ENCODE results near the gene POM121L2. TPM values are rescaled to one million over a fixed set of nuclear protein-coding genes. Genes with fewer than 3 reads are reported as not detected.

Gene POM121L2
- total RNA-seq, 1 donor from 2014 or later = not detected

GRCh38 chr6:27297484-27297856, 14.6 kb downstream of the POM121L2 start:
- Histone ChIP-seq H3K27me3 (ENCODE audit: control insufficient read depth, insufficient read depth, low read length) (peaks cover 19% of the 10 kb centered on the region), H3K4me3 (ENCODE audit: low read depth, low read length) (no peak overlapping the region), H3K36me3 (ENCODE audit: control insufficient read depth, insufficient read depth, low read length) (no peaks in the 10 kb centered on the region)
- no peak for DNase-seq (ENCODE audit: low read depth)
- TF ChIP-seq, protein P1, sequence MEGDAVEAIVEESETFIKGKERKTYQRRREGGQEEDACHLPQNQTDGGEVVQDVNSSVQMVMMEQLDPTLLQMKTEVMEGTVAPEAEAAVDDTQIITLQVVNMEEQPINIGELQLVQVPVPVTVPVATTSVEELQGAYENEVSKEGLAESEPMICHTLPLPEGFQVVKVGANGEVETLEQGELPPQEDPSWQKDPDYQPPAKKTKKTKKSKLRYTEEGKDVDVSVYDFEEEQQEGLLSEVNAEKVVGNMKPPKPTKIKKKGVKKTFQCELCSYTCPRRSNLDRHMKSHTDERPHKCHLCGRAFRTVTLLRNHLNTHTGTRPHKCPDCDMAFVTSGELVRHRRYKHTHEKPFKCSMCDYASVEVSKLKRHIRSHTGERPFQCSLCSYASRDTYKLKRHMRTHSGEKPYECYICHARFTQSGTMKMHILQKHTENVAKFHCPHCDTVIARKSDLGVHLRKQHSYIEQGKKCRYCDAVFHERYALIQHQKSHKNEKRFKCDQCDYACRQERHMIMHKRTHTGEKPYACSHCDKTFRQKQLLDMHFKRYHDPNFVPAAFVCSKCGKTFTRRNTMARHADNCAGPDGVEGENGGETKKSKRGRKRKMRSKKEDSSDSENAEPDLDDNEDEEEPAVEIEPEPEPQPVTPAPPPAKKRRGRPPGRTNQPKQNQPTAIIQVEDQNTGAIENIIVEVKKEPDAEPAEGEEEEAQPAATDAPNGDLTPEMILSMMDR (IDR thresholded peaks at IDR 0.05; ENCODE audit: insufficient read depth, low read length, poor library complexity, severe bottlenecking) = no peak

DNA sequence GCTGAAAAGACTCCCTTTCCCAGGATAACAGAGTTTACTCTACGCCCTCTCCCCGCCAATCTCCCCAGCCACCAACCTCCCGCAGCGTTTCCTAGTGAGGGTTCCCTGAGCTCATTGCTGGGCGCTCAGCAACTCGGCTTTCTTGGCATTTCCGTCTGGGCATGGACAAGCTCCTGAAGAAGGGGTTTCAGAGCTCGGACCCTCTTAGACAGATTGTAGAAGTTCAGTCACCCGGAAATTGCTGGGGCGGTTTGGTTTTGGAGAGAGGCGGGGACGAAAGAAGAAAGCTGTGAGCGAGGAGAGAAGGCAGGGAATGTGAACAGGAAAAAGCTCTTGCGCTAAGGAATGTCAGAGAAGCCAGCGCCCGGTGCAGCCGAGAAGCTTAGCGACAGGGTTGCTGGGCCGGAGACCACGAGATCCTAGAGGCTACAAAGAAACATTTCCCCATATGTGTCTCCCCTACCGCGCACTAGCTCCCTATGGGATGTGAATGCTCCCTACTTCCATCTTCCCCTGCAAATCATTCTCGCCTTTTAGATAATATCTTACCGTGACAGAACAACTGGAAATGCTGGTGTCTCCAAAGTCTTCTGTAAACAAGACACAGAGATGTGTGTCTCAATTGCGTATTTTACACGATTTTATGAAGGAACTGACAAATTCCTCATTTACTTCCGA, 15.8 kb downstream of the POM121L2 start:
- Histone ChIP-seq H3K27me3 (ENCODE audit: control insufficient read depth, insufficient read depth, low read length) (peaks cover 20% of the 10 kb centered on the region), H3K4me3 (ENCODE audit: low read depth, low read length) (peak overlapping the region; percentile 29), H3K36me3 (ENCODE audit: control insufficient read depth, insufficient read depth, low read length) (no peaks in the 10 kb centered on the region)
- TF ChIP-seq, protein P1 (IDR thresholded peaks at IDR 0.05; ENCODE audit: insufficient read depth, low read length, poor library complexity, severe bottlenecking) = no peak
- DNase-seq (ENCODE audit: low read depth) = no peak

GRCh38 chr6:27295301-27296079, 16.6 kb downstream of the POM121L2 start:
- Histone ChIP-seq H3K36me3 (ENCODE audit: control insufficient read depth, insufficient read depth, low read length) (no peaks in the 10 kb centered on the region), H3K4me3 (ENCODE audit: low read depth, low read length) (peak overlapping the region; percentile 29), H3K27me3 (ENCODE audit: control insufficient read depth, insufficient read depth, low read length) (peaks cover 25% of the 10 kb centered on the region)
- DNase-seq (ENCODE audit: low read depth) = no peak
- TF ChIP-seq, protein P1 (IDR thresholded peaks at IDR 0.05; ENCODE audit: insufficient read depth, low read length, poor library complexity, severe bottlenecking) = no peak

DNA sequence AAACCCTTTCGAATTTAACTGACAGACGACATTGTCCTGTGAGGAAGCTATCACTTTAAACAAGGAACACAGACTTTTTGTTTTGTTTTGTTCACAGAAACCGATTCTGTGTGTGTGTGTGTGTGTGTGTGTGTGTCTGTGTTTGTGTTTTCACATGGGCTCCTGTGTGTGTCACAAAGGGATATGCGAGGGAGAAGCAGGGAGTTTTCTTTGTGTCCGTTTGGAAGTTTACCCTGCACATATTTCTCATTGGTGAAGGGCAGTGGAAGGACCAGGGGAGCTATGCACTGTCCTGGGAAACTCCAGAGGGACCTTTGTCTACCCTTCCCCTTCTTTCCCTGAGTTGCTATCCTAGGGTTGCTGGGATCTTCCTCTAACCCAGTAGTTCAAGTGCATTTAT, 17.7 kb downstream of the POM121L2 start:
- Histone ChIP-seq H3K36me3 (ENCODE audit: control insufficient read depth, insufficient read depth, low read length) (no peaks in the 10 kb centered on the region), H3K27me3 (ENCODE audit: control insufficient read depth, insufficient read depth, low read length) (peaks cover 29% of the 10 kb centered on the region), H3K4me3 (ENCODE audit: low read depth, low read length) (no peak overlapping the region)
- DNase-seq (ENCODE audit: low read depth) = no peak
- TF ChIP-seq, protein P1 (IDR thresholded peaks at IDR 0.05; ENCODE audit: insufficient read depth, low read length, poor library complexity, severe bottlenecking) = no peak

- Histone ChIP-seq H3K36me3 (ENCODE audit: control insufficient read depth, insufficient read depth, low read length) (no peaks in the 10 kb centered on the region), H3K4me3 (ENCODE audit: low read depth, low read length) (no peak overlapping the region), H3K27me3 (ENCODE audit: control insufficient read depth, insufficient read depth, low read length) (peaks cover 32% of the 10 kb centered on the region)
- DNase-seq (ENCODE audit: low read depth) = no peak
- TF ChIP-seq, protein P1 (IDR thresholded peaks at IDR 0.05; ENCODE audit: insufficient read depth, low read length, poor library complexity, severe bottlenecking) = no peak
These were observed 18.5 kb downstream of the POM121L2 start for GRCh38 chr6:27293436-27294098.
